Caki2 (cell line): Measurements from ENCODE around the gene IRF3. TPM values are rescaled to one million over a fixed set of nuclear protein-coding genes. Genes with fewer than 3 reads are reported as not detected.

Source experiments
- DNase-seq: peaks from one replicate; pipeline ENCODE4 v3.0.0-alpha.2; 2015; ENCODE audit warnings: low read depth
- in situ Hi-C: cut with HindIII; loops from 2 replicates; pipeline ENCODE4 v1.10.0; 2016; ENCODE audit warnings: low sequenced_read_pairs, low pct_unique_long_range_greater_than_20kb, mixed read lengths
- total RNA-seq: library from RNA; depleted of rRNA; stranded (reverse); fragments of >200 nt; shearing (Covaris generic); gene quantifications from 2 replicates; pipeline ENCODE4 v1.2.3, GENCODE V29; 2014; ENCODE audit warnings: low replicate concordance

The IRF3 gene
- total RNA-seq, 1 experiment from 2014 or later, result 116 TPM

DNA sequence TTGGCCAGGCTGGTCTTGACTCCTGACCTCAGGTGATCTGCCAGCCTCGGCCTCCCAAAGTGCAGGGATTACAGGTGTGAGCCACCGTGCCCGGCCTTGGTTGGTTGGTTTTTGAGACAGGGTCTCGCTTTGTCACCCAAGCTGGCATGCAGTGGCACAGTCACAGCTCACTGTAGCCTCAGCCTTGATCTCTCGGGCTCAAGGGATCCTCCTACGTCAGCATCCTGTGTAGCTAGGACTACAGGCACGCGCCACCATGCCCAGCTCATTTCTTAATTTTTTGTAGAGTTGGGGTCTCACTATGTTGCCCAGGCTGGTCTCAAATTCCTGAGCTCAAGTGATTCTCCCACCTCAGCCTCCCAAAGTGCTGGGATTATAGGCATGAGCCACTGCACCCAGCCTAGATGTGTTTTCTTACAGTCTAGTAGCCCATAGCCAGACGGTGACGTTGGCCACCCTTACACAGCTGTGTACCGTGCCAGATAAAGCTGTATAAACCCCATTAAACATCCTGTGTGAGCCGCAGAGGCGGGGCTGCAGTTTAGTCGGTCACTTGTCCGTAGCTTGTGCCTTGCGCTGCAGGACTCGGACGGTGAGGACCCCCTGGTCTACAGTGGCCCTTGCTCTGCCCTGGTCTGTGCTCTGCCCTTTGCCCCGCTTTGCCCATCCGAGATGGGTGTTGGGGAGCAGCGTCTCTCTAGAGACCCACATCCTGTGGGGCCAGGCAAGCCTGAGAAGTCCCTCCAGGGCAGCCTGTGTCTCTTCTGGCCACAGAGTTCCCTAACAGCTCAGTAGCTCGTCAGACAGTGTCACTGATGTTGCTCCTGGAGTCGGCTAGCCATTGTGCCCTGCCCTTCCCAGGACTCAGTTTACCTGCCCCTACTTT lies 9.8 kb downstream of the IRF3 start:
- no peak for DNase-seq
- in situ Hi-C loops, result no loop called here

DNA sequence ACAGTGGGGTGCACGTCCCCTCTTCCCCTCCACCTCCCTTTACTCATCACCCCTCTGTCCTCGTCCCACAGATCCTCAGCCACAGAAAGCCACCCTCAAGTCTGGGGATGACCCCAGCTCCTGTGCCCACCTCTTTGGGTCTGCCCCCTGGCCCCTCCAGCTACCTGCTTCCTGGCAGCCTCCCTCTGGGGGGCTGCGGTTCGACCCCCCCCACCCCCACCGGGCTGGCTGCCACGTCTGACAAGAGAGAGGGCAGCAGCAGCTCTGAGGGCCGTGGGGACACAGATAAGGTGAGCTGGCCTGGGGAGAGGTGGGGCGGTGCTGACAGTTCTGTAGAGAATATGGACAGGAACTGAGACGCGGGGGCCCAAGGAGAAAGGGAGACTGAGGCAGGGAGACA lies 11.1 kb downstream of the IRF3 start:
- in situ Hi-C loops, result no loop called here
- no peak for DNase-seq

DNA sequence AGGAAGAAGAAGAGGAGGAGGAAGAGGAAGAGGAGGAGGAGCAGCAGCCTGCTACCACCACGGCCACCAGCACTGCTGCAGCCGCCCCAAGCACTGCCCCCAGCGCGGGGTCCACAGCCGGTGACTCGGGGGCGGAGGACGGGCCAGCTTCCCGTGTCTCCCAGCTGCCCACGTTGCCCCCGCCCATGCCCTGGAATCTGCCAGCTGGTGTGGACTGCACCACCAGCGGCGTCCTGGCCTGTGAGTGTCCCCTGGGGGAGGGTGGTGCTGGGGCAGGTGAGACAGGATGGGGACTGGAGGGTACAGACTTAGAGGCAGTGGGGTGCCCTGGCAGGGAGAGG lies 12.2 kb downstream of the IRF3 start:
- in situ Hi-C loops, result no loop called here

DNA sequence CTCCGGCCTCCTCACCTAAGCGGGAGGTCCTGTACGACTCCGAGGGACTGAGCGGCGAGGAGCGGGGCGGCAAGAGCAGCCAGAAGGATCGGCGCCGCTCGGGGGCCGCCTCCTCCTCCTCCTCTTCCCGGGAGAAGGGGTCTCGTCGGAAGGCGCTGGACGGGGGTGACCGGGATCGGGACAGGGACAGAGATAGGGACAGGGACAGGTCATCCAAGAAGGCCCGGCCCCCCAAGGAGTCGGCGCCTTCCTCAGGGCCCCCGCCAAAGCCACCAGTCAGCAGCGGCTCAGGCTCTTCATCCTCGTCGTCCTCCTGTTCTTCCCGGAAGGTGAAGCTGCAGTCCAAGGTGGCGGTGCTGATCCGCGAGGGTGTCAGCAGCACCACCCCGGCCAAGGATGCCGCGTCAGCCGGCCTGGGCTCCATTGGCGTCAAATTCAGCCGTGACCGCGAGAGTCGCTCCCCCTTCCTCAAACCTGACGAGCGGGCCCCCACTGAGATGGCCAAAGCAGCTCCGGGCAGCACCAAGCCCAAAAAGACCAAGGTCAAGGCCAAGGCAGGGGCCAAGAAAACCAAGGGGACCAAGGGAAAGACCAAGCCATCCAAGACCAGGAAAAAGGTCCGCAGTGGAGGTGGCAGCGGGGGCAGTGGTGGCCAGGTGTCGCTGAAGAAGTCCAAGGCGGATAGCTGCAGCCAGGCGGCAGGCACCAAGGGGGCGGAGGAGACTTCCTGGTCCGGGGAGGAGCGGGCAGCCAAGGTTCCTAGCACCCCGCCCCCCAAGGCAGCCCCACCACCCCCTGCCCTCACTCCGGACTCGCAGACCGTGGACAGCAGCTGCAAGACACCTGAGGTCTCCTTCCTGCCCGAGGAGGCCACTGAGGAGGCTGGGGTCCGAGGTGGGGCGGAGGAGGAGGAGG lies 12.8 kb downstream of the IRF3 start:
- no peak for DNase-seq
- in situ Hi-C loops, result no loop called here

More for the DNA sequence above, 12.2 kb downstream of the IRF3 start:
- no peak for DNase-seq

DNA sequence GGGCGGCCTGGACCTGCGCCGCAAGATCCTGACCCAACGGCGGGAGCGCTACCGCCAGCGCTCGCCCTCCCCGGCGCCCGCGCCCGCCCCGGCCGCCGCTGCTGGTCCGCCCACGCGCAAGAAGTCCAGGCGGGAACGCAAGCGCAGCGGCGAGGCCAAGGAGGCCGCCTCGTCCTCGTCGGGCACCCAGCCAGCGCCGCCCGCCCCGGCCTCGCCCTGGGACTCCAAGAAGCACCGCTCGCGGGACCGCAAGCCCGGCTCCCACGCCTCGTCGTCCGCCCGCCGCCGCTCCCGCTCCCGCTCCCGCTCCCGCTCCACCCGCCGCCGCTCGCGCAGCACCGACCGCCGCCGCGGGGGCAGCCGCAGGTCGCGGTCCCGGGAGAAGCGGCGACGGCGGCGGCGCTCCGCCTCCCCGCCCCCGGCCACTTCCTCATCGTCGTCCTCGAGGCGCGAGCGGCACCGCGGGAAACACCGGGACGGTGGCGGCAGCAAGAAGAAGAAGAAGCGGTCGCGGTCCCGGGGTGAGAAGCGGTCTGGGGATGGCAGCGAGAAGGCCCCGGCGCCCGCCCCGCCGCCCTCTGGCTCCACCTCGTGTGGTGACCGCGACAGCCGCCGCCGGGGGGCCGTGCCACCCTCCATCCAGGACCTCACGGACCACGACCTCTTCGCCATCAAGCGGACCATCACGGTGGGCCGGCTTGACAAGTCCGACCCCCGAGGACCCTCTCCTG lies 13.7 kb downstream of the IRF3 start:
- DNase-seq, result no peak
- in situ Hi-C loops, result no loop called here

DNA sequence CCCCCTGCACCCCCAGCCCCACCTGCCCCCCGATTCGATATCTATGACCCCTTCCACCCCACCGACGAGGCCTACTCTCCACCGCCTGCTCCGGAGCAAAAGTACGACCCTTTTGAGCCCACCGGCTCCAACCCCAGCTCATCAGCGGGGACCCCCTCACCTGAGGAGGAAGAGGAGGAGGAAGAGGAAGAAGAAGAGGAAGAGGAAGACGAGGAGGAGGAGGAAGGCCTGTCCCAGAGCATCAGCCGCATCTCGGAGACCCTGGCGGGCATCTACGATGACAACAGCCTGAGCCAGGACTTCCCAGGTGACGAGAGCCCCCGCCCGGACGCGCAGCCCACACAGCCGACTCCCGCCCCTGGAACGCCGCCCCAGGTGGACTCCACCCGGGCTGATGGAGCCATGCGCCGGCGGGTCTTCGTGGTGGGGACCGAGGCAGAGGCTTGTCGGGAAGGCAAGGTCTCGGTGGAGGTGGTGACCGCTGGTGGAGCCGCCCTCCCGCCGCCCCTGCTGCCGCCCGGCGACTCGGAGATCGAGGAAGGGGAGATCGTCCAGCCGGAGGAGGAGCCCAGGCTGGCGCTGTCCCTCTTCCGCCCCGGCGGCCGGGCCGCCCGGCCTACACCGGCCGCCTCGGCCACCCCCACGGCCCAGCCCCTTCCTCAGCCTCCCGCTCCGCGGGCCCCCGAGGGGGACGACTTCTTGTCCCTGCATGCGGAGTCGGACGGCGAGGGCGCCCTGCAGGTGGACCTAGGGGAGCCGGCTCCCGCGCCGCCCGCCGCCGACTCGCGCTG lies 14.4 kb downstream of the IRF3 start:
- in situ Hi-C loops, result no loop called here
- no peak for DNase-seq

DNA sequence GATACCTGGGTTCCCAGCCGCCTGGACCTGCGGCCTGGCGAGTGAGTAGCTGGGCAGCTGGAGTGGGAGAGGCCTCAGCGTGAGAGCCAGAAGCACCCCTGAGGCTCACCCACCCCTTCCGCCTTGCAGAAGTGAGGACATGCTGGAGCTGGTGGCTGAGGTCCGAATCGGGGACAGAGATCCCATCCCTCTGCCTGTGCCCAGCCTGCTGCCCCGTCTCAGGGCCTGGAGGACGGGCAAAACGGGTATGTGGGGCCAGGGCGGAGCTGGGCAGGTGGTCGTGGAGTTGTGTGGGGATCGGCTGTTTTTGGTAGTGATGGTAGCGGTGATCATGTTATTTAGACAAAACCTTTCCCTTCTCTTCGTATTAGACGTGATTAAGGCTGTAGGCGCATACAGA lies 19.1 kb downstream of the IRF3 start:
- DNase-seq, result no peak
- in situ Hi-C loops, result no loop called here

DNA sequence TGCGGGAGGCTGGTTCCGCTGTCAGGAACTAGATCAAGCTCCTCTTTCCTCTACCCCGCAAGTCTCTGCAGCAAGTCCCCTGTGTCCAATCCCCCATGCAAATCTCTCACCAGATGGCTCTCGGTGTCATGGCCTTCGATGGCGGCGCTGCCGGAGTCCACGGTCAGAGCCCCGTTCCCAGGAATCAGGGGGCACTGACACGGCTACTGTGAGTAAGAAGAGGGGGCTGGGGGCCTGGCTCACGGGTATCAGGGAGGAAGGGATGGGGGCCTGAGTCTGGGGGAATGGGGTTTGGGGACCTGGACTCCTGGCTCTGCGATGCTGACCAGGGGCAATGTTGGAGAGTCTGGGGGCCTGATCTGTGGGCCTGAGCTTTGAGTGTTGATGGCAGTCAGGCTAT lies 19.7 kb downstream of the IRF3 start:
- no peak for DNase-seq
- in situ Hi-C loops, result no loop called here

DNA sequence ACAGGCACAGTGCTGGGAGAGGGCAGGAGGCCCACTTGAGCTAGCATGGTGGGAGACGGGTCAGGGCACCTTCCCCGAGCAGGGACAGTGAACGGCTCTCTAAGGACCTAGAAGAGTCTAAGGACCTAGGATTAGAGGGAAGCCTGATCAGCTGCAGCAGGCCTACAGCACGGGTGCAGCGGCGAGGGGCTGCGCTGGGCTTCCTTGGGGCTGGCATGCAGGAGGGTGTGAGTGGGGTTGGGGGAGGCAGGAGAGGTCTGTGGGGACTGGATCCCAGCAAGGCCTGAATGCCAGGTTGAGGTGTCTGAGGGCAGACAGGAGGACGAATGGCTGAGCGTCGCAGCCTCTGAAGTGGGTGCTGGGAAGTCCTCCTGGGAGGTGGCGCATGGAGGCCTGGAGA lies 20.1 kb downstream of the IRF3 start:
- in situ Hi-C loops, result no loop called here
- DNase-seq, result no peak

DNA sequence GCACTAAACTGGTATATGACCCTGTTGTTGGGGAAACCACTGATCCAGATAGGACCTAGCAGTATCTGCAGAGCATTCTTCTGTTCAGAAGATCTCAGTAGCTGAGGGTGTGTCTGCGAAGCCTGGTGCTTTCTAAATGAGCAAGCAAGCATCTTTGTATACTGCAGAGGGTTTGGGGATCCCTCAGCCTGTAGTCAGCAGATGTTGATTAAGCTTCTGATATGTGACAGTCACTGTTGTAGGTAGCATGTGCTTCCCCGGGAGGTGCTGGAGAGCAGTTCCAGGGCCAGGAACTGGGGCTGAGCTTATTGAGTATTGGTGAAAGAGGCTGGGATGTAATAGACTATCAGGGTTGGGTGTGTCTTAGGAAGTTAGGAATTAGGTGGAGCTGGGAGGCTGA lies 22.2 kb downstream of the IRF3 start:
- no peak for DNase-seq

DNA sequence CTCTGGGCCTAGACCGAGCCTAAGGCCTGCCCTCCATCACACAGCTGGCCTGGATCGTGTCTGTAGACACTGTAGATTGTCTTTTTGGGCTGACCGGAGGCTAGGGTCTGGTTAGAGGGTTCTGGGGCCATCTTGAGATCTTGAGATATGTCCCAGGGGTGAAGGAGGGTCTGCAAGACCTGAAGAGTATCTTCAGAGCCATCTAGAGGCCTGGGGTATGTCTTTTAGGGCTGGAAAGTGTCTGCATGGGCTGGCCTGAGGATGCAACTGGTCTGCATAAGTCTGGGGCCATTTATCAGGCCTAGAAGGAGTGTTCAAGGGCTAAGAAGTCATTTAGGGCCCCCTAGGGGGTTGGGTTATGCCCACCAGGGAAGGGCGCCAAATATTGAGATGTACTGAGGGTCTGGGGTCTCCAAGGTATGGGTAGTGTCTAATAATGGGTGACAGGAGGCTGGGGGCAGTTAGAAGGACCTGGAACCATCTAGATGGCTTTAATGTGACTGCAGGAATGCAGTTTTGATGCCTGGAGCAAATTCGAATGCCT lies 23.1 kb downstream of the IRF3 start:
- no peak for DNase-seq
- in situ Hi-C loops, result no loop called here

More for the DNA sequence above, 22.2 kb downstream of the IRF3 start:
- in situ Hi-C loops, result no loop called here

DNA sequence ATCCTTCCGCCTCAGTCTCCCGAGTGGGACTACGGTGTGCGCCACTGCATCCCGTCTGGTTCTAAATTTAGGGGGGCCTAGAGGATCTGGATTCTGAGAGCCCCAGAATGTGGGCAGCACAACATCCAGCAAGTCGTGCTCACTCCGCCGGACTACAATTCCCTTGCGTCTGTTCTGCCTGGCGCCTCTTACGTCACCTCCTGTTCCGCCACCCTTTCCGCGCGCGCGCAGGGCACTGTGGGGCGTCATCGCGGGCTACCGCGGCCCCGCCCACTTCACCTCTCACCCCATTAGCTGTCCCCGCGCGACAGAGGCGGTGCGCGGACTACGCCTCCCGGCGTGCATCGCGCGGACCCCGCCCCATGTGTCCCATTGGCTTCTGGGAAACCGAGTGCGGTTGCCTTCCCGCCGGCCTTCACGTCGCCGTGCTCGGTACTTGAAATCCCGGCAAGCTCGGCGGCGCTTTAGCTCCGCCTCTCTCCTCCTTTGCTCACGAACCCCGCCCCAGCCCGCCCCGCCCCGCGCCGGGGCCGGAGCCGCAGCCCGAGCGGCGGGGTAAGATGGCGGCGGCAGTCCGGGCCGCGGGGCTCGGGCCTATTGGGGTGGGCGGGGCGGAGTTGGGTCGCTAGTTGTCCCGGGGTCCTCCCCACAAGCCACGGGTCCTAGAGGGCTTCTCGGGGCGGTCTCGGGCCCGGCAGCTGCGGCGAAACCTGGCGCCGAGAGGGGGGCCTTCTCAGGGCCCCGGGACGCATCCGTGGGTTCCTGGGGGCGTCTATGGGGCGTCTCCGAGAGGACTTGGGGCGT lies 23.8 kb downstream of the IRF3 start, which contains the start of gene SCAF1:
SCAF1 (plus strand) TSS at position 522 of the 804 bp plus-strand sequence. CDS start 2,818 bp downstream, outside the sequence.
- DNase-seq, result peak; percentile 100
- in situ Hi-C loops, result no loop called here

DNA sequence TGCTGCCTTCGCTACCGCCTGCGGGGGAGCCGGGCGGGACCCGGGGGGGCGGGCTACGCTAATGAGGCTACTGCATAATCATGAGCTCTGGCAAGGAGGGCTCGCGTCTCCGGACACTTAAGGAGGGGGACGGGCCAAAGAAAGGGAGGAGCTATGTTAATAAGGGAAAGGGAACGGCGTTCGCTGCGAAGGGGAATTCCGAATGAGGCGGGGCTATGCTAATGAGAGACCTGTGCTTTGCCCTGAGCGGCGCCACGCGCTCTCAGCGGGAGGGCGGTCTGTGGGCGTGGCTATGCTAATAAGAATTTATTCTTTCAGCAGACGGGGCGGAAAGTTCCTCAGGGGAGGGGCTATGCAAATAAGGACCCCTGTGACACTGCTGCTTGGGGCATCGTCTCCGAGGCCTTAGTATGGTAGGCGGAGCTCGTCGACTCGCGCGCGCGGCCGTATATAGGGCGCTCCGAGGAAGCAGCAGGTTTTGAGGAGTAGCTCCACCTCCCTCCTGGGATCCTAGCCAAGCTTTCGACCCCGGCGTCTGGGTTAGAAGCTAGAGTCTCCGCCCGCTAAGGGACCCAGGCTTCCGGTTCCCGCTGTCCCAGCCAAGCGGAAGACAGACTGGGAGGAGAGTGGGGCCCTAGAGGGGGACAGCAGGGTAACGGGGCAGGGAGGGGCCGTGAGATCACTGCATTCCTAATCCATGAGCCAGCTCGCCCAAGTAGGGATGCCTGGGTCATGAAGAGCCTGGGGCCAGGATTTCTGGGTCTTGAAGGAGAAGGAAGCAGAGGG lies 25.4 kb downstream of the IRF3 start, which contains the start of gene RRAS:
RRAS (minus strand) TSS at position 31 of the 786 bp plus-strand sequence. CDS start 45 bp downstream, outside the sequence.
- peak; percentile 100 for DNase-seq
- in situ Hi-C loops, result no loop called here

DNA sequence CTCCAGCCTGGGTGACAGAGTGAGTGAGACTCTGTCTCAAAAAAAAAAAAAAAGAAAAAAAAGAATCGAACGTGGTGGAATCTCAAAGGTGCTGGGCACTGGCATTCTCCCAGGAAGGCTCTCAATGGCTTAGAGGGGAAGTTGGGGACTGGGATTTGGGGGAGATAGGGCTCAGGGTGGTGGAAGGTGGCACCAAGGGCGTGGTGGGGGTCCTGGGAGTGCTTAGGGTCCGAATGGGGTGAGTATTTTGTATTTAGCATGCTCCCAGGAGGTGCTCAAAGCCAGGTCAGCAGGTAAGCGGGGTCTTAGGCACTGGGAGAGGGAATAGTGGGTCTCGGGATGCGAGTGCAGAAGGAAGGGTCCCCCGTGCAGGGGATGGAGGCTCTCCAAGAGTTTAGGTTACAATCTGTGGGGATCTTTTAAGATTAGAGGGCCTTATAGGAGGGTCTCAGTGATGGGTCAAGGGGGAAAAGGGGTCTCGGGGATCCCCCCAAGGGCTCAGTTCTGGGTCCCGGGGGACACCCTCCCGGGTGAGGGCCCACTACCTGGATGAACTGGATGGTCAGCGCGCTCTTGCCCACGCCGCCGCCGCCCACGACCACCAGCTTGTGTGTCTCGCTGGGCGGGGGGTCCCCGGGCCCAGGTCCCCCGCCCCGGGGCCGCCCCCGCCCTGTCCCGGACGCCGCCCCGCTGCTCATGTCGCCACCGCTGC lies 26.1 kb downstream of the IRF3 start:
- in situ Hi-C loops, result no loop called here

More for the DNA sequence above, 26.1 kb downstream of the IRF3 start:
- peak; percentile 29 for DNase-seq
